DND-41 (cell line): ENCODE measurements around the gene NOS1.

Source experiments
- ATAC-seq: fragments of 200-7000 bp; cut with Tn5 transposase; 3 replicates; pipeline ENCODE4 v1.9.1; 2021; ENCODE audit warnings: low read depth; ENCODE audit not compliant: insufficient read depth
- DNase-seq: peaks from one replicate; pipeline ENCODE4 v3.0.0-alpha.2; 2020
- H2AFZ ChIP-seq: 2 replicates; pipeline ENCODE4 v1.6.0; 2012; ENCODE audit warnings: low read depth, low read length
- H3K27ac ChIP-seq: 2 replicates; pipeline ENCODE4 v1.5.1; 2012; ENCODE audit warnings: low read length, inconsistent platforms
- H3K27me3 ChIP-seq: fragments of 200-600 bp; sonication (generic); 2 replicates; pipeline ENCODE4 v1.6.0; 2012; ENCODE audit warnings: low read length, mild to moderate bottlenecking, inconsistent platforms; ENCODE audit not compliant: insufficient read depth, poor library complexity
- H3K36me3 ChIP-seq: 2 replicates; pipeline ENCODE4 v1.5.1; 2012; ENCODE audit warnings: low read length, inconsistent platforms; ENCODE audit not compliant: insufficient read depth
- H3K4me1 ChIP-seq: 2 replicates; pipeline ENCODE4 v1.5.1; 2012; ENCODE audit warnings: mild to moderate bottlenecking, low read length; ENCODE audit not compliant: insufficient read depth
- H3K4me2 ChIP-seq: 2 replicates; pipeline ENCODE4 v1.6.0; 2012; ENCODE audit warnings: mild to moderate bottlenecking, moderate library complexity, low read length, inconsistent platforms; ENCODE audit not compliant: insufficient read depth
- H3K4me3 ChIP-seq, 2 experiments: fragments of 200-600 bp in 1 of 2; shearing (Covaris generic) in 1 of 2; 2 replicates each; pipeline ENCODE4 v1.5.1; 2012 to 2016; ENCODE audit warnings: inconsistent platforms in 2 of 2, low read length in 2 of 2, mild to moderate bottlenecking in 2 of 2, low read depth in 1 of 2, moderate library complexity in 1 of 2
- H3K79me2 ChIP-seq: 2 replicates; pipeline ENCODE4 v1.6.0; 2012; ENCODE audit warnings: low read length, inconsistent platforms; ENCODE audit not compliant: insufficient read depth
- H3K9ac ChIP-seq: 2 replicates; pipeline ENCODE4 v1.6.0; 2012; ENCODE audit warnings: low read depth, mild to moderate bottlenecking, inconsistent platforms, low read length, moderate library complexity
- H3K9me3 ChIP-seq: 2 replicates; pipeline ENCODE4 v1.5.1; 2012; ENCODE audit warnings: low read length, moderate library complexity, mild to moderate bottlenecking, inconsistent platforms; ENCODE audit not compliant: insufficient read depth, severe bottlenecking
- H4K20me1 ChIP-seq: 2 replicates; pipeline ENCODE4 v1.6.0; 2012; ENCODE audit warnings: low read length; ENCODE audit not compliant: insufficient read depth
- CTCF ChIP-seq: IDR thresholded peaks from 2 replicates; pipeline ENCODE4 v1.5.1; 2012; ENCODE audit warnings: borderline replicate concordance, low read length, moderate library complexity, mild to moderate bottlenecking; ENCODE audit not compliant: poor library complexity, severe bottlenecking; ENCODE audit errors: extremely low read depth
- EZH2 ChIP-seq: IDR thresholded peaks from 3 replicates; pipeline ENCODE4 v1.6.1; 2012; ENCODE audit warnings: borderline replicate concordance, low read depth, mild to moderate bottlenecking, moderate library complexity, low read length, inconsistent platforms; ENCODE audit not compliant: severe bottlenecking

Gene NOS1

GRCh38 chr12:117361347-117361751 lies at the start of gene NOS1:
Gene NOS1 (minus strand): TSS chr12:117361626. CDS start chr12:117331069, 30,557 bp downstream.
- Histone ChIP-seq H3K79me2 (no peaks in the 10 kb centered on the region), H2AFZ (no peak within 1 kb of the TSS), H3K27ac (no peak within 1 kb of the TSS), H3K4me3 (no peak within 1 kb of the TSS), H3K4me2 (no peak within 1 kb of the TSS), H3K9me3 (no peaks in the 10 kb centered on the region), H3K4me1 (no peaks in the 10 kb centered on the region), H3K9ac (no peak within 1 kb of the TSS), H3K27me3 (peaks cover 29% of the 10 kb centered on the region), H3K36me3 (no peaks in the 10 kb centered on the region), H4K20me1 (no peaks in the 10 kb centered on the region; the same call in 1 of the 2 replicates)
- ATAC-seq (no peak), DNase-seq (no peak)
- TF ChIP-seq CTCF, result no peak
- TF ChIP-seq EZH2, result no peak

GRCh38 chr12:117409286-117409685 lies 47.9 kb upstream of the NOS1 start:
- Histone ChIP-seq H3K9ac (no peak overlapping the region), H3K4me2 (no peak overlapping the region), H3K4me1 (no peaks in the 10 kb centered on the region), H3K27me3 (peaks cover 6% of the 10 kb centered on the region), H2AFZ (no peak overlapping the region), H3K79me2 (no peaks in the 10 kb centered on the region), H4K20me1 (no peaks in the 10 kb centered on the region), H3K27ac (no peak overlapping the region), H3K4me3 (no peak overlapping the region), H3K36me3 (no peaks in the 10 kb centered on the region), H3K9me3 (no peaks in the 10 kb centered on the region)
- DNase-seq, result no peak
- no peak for ATAC-seq
- TF ChIP-seq CTCF (no peak), EZH2 (no peak)

- DNase-seq, result no peak
- H4K20me1 ChIP-seq, result no peaks in the 10 kb centered on the region
- no peak for ATAC-seq
- no peaks in the 10 kb centered on the region for H3K79me2 ChIP-seq
- H3K27me3 ChIP-seq, result peaks cover 6% of the 10 kb centered on the region
- H3K4me2 ChIP-seq, result no peak overlapping the region
- H3K9me3 ChIP-seq, result no peaks in the 10 kb centered on the region
- H3K4me1 ChIP-seq, result no peaks in the 10 kb centered on the region
- no peak overlapping the region for H3K27ac ChIP-seq
- H2AFZ ChIP-seq, result no peak overlapping the region
- H3K36me3 ChIP-seq, result no peaks in the 10 kb centered on the region
- TF ChIP-seq EZH2, result no peak
- no peak for TF ChIP-seq CTCF
- no peak overlapping the region for H3K9ac ChIP-seq
- H3K4me3 ChIP-seq, result no peak overlapping the region
Measured at GRCh38 chr12:117408161-117408791, 46.9 kb upstream of the NOS1 start.
